C4-2B (cell line): ENCODE measurements around the gene XRCC6.

Source experiments
- CTCF ChIP-seq: fragments of 450-650 bp; conservative IDR thresholded peaks from 2 replicates; pipeline ENCODE4 v1.5.1; 2017; ENCODE audit warnings: mild to moderate bottlenecking
- ZFX ChIP-seq: fragments of 450-650 bp; IDR thresholded peaks from 2 replicates; pipeline ENCODE4 v1.6.1; 2017

GRCh38 chr22:41659941-41660340, 38.8 kb downstream of the XRCC6 start:
- TF ChIP-seq CTCF: no peak
- TF ChIP-seq ZFX: no peak
